Heart right ventricle (tissue), 16 donors: ENCODE data around the gene CCDC40. TPM values are rescaled to one million over a fixed set of nuclear protein-coding genes. Genes with fewer than 3 reads are reported as not detected.

Experiments
- ATAC-seq, 8 donors: fragments of 200-7000 bp; cut with Tn5 transposase; one replicate each; pipeline ENCODE4 v1.9.1; 2020; ENCODE audit warnings: mild to moderate bottlenecking in 8 of 8, moderate library complexity in 8 of 8, moderate number of reproducible peaks in 1 of 8
- DNase-seq, 2 donors: peaks; one replicate each; pipeline ENCODE4 v3.0.0-alpha.2; 2020
- H3K27ac ChIP-seq, 10 donors: fragments of 200-600 bp; sonication (generic) in 2 of 10; one replicate each; pipeline versions ENCODE4 v1.5.0 to v1.8.0; 2020 to 2022; ENCODE audit warnings: mild to moderate bottlenecking in 3 of 10
- H3K27me3 ChIP-seq, 7 donors: fragments of 200-600 bp; one replicate each; pipeline ENCODE4 v1.8.0; 2021 to 2022; ENCODE audit warnings: mild to moderate bottlenecking in 2 of 7
- H3K36me3 ChIP-seq, 9 donors: fragments of 200-600 bp; sonication (generic) in 1 of 9; one replicate each; pipeline versions ENCODE4 v1.5.0 to v1.8.0; 2020 to 2022; ENCODE audit warnings: mild to moderate bottlenecking in 2 of 9
- H3K4me1 ChIP-seq, 9 donors: fragments of 200-600 bp; sonication (generic) in 1 of 9; one replicate each; pipeline versions ENCODE4 v1.5.0 to v1.8.0; 2020 to 2022; ENCODE audit warnings: mild to moderate bottlenecking in 4 of 9
- H3K4me3 ChIP-seq, 10 donors: fragments of 200-600 bp; sonication (generic) in 2 of 10; one replicate each; pipeline versions ENCODE4 v1.5.0 to v1.8.0; 2020 to 2022; ENCODE audit warnings: mild to moderate bottlenecking in 7 of 10, moderate library complexity in 2 of 10
- H3K9me3 ChIP-seq, 11 donors: fragments of 200-600 bp in 10 of 11; sonication (generic) in 2 of 11; one replicate each; pipeline versions ENCODE4 v1.5.0 to v1.8.0; 2013 to 2022; ENCODE audit warnings: mild to moderate bottlenecking in 2 of 11, control low read depth in 1 of 11, moderate library complexity in 1 of 11
- WGBS, 2 donors: extraction: QIAGEN DNeasy Blood & Tissue Kit; methylation state at CpG; one replicate each; pipeline ENCODE4 v1.1.7; 2013; ENCODE audit warnings: inconsistent platforms in 1 of 2; 5-methylcytosine and 5-hydroxymethylcytosine counted together
- intact Hi-C, 10 donors: fragments of 100-400 bp; cut with DNase I; formaldehyde crosslinking; loops; one replicate each; pipeline versions ENCODE4 v1.11.1 to v1.14.2; 2022
- polyA plus RNA-seq, 2 donors: library from polyadenylated mRNA; stranded (reverse); fragments of 200-250 nt; gene quantifications; one replicate each; pipeline ENCODE4 v1.2.3, GENCODE V29; 2013
- total RNA-seq, 10 donors: library from RNA; stranded (reverse); fragmentation: NEBNext Ultra II Directional in 3 of 10; extraction: Animal tissue kit (Norgen Biotek cat#: 25700) in 3 of 10; gene quantifications; one replicate each; pipeline versions ENCODE4 v1.2.1 to v1.2.4, GENCODE V29; 2021 to 2023
- TF ChIP-seq, protein P1 (sequence below), 9 donors: fragments of 200-600 bp; sonication (generic) in 2 of 9; IDR thresholded peaks; one replicate each; pipeline versions ENCODE4 v1.5.0 to v1.8.0; 2021 to 2022; ENCODE audit warnings: antibody characterized with exemption in 9 of 9, mild to moderate bottlenecking in 5 of 9, moderate library complexity in 1 of 9
- donor health status: Arrhythmogenic right ventricular cardiomyopathy.
- donor health status: ischemic (EF 13 %, LVEDD 7.1; RV severe dilation, severe dysfunction).
- donor health status: healthy with polysubstance abuse.
- donor health status: DM: no; HTN: yes; CAD: no.
- donor health status: DM: no; HTN: no; CAD: no.
- donor health status: ischemic (EF 25% LVEDD 6.9; RV normal size, moderate dysfunction).
- donor health status: ischemic (EF 25% LVEDD 5.7; RV mildly dilated, moderate dysfunction).
- donor health status: healthy.
- donor health status: DM: yes; HTN: yes; CAD: no.
- donor health status: Ischemic cardiomyopathy.
- donor health status: ischemic (EF 35%, LVEDD 5.7; RV mildly dilated, moderate dysfunction).
- donor health status: nonischemic (EF 11% LVEDD 7.7; RV severe dilation, severe dysfunction).
- donor health status: DM: yes; HTN: yes; CAD: no.
- donor health status: PGD.
- donor health status: ischemic (EF 29% LVEDD 5.4; RV normal size, mild dysfunction).
- donor health status: nonischemic (EF 23%, LVEDD 6.1; RV moderate dilation, normal function).

Gene CCDC40
- total and polyA plus RNA-seq, 12 donors, result 2.0 to 8.9 (median 6.6) TPM

DNA sequence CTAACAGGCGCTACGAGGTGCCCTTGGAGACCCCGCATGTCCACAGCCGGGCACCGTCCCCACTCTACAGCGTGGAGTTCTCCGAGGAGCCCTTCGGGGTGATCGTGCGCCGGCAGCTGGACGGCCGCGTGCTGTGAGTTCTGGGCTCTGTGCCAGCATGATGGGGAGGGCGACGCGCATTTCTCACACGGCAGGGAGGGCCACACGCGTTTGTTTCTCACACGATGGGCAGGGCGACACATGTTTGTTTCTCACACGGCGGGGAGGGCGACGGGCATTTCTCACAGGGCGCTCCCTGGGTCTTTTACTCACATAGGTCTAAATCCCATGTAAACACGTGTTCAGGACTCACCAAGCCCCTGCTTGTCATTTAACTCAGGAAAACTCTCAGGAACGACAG lies 69.3 kb downstream of the CCDC40 start:
- Histone ChIP-seq H3K27ac (no peak overlapping the region), H3K36me3 (peaks cover 0 to 33% (median 0%) of the 10 kb centered on the region in 9 donors), H3K4me1 (peaks cover 0 to 18% (median 10%) of the 10 kb centered on the region in 9 donors), H3K9me3 (no peaks in the 10 kb centered on the region), H3K27me3 (no peaks in the 10 kb centered on the region), H3K4me3 (no peak overlapping the region)
- intact Hi-C loops, result no loop called here
- WGBS, 2 donors, result 57 to 59% methylated on average over 29 of the region's 29 CpGs
- TF ChIP-seq, protein P1, sequence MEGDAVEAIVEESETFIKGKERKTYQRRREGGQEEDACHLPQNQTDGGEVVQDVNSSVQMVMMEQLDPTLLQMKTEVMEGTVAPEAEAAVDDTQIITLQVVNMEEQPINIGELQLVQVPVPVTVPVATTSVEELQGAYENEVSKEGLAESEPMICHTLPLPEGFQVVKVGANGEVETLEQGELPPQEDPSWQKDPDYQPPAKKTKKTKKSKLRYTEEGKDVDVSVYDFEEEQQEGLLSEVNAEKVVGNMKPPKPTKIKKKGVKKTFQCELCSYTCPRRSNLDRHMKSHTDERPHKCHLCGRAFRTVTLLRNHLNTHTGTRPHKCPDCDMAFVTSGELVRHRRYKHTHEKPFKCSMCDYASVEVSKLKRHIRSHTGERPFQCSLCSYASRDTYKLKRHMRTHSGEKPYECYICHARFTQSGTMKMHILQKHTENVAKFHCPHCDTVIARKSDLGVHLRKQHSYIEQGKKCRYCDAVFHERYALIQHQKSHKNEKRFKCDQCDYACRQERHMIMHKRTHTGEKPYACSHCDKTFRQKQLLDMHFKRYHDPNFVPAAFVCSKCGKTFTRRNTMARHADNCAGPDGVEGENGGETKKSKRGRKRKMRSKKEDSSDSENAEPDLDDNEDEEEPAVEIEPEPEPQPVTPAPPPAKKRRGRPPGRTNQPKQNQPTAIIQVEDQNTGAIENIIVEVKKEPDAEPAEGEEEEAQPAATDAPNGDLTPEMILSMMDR (IDR thresholded peaks at IDR 0.05), result no peak
- no peak for ATAC-seq
- DNase-seq, result no peak

DNA sequence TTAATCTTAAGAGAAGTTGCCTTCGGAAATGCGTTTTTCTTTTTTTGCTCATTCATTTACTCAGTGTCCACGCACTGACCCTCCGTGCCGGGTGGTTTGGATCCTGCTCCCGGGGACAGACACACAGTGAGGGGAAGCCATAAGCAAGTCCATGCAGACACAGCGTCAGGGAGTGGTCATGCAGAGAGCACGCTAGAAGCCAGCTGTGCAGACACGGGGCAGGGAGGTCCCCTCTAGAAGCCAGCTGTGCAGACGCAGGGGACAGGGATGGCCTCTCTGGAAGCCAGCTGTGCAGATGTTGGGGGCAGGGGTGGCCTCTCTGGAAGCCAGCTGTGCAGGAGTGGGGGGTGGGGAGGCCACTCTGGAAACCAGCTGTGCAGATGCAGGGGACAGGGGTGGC lies 69.7 kb downstream of the CCDC40 start:
- H3K9me3 ChIP-seq, result no peaks in the 10 kb centered on the region

DNA sequence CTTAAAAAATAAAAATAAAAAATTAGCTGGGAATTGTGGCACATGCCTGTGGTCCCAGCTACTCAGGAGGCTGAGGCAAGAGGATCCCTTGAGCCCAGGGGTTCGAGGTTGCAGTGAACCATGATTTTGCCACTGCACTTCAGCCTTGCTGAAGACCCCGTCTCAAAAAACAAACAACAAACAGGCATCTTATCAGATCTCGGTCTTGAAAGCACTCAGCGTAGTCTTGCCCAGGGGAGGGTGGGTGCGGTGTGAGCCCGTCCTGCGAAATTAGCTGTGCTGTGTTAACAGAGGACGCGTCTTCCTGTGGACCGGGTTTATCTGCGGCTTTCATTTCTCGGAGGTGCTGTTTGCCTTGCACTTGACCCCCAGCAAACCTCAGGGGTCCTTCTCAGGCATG lies 70.3 kb downstream of the CCDC40 start:
- Histone ChIP-seq H3K27ac (no peak overlapping the region), H3K36me3 (peaks cover 0 to 39% (median 0%) of the 10 kb centered on the region in 9 donors), H3K4me1 (peaks cover 0 to 15% (median 8%) of the 10 kb centered on the region in 9 donors), H3K27me3 (no peaks in the 10 kb centered on the region), H3K9me3 (no peaks in the 10 kb centered on the region), H3K4me3 (no peak overlapping the region)
- 84 to 87% methylated on average over 12 of the region's 12 CpGs for WGBS, 2 donors
- DNase-seq (no peak), ATAC-seq (no peak)
- TF ChIP-seq, protein P1 (IDR thresholded peaks at IDR 0.05), result no peak
- intact Hi-C loops, result no loop called here

More for the DNA sequence above, 69.7 kb downstream of the CCDC40 start:
- ATAC-seq (no peak), DNase-seq (no peak)
- intact Hi-C loops, result no loop called here
- H3K36me3 ChIP-seq, result peaks cover 0 to 35% (median 0%) of the 10 kb centered on the region in 9 donors
- TF ChIP-seq, protein P1 (IDR thresholded peaks at IDR 0.05), result no peak
- H3K27ac ChIP-seq, result no peak overlapping the region
- no peaks in the 10 kb centered on the region for H3K27me3 ChIP-seq
- H3K4me3 ChIP-seq, result no peak overlapping the region
- WGBS, 2 donors, result 71 to 72% methylated on average over 10 of the region's 10 CpGs
- H3K4me1 ChIP-seq, result peaks cover 0 to 15% (median 9%) of the 10 kb centered on the region in 9 donors

DNA sequence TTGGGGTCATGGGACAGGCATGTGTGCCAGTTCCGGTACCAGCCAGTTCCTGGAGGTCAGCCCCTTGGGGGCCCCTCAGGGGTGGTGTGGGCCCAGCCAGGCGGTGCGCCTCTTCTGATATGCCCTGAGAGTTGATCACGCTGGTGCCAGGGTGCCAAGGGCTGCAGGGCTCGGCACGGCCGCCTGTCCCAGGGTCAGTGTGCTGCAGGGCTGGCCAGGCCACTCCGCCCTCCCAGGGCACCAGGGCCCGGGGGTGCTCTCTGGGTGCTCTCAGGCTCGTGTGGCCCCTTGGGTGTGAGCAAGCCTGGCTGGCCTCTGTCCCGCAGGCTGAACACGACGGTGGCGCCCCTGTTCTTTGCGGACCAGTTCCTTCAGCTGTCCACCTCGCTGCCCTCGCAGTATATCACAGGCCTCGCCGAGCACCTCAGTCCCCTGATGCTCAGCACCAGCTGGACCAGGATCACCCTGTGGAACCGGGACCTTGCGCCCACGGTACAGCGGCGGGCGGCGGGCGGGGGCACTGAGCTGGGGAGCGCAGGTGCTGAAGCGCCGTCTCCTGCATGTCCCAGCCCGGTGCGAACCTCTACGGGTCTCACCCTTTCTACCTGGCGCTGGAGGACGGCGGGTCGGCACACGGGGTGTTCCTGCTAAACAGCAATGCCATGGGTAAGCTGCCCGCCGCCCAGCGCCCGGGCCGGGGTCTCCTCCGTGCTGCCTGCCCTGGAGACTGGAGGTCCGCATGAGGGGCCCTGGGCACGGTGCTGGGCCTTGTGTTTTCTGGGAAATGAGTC lies 71.0 kb downstream of the CCDC40 start:
- peaks cover 0 to 46% (median 0%) of the 10 kb centered on the region in 9 donors for H3K36me3 ChIP-seq
- no peak for DNase-seq
- 92 to 95% methylated on average over 46 of the region's 46 CpGs for WGBS, 2 donors
- no peaks in the 10 kb centered on the region for H3K27me3 ChIP-seq
- ATAC-seq, result no peak
- no peak overlapping the region for H3K4me3 ChIP-seq
- H3K9me3 ChIP-seq, result no peaks in the 10 kb centered on the region
- intact Hi-C loops, result no loop called here
- peaks cover 0 to 8% (median 1%) of the 10 kb centered on the region in 9 donors for H3K4me1 ChIP-seq
- TF ChIP-seq, protein P1 (IDR thresholded peaks at IDR 0.05), result no peak
- no peak overlapping the region for H3K27ac ChIP-seq
